Mammary epithelial cell (primary cell): ENCODE data around the gene VSX2.

Experiments used
- EZH2 ChIP-seq: IDR thresholded peaks from 2 replicates; pipeline ENCODE4 v1.6.1; 2012; ENCODE audit warnings: low read length, inconsistent platforms, borderline replicate concordance
- TF ChIP-seq, protein P1 (sequence below), 2 donors: IDR thresholded peaks in 1 of 2; conservative IDR thresholded peaks in 1 of 2; 2 replicates each; pipeline ENCODE4 v1.5.1; 2011 to 2012; ENCODE audit warnings: inconsistent platforms in 2 of 2, low read length in 2 of 2, mild to moderate bottlenecking in 2 of 2, control low read depth in 1 of 2, low read depth in 1 of 2; ENCODE audit not compliant: insufficient read depth in 1 of 2; ENCODE audit errors: extremely low read depth in 1 of 2

DNA sequence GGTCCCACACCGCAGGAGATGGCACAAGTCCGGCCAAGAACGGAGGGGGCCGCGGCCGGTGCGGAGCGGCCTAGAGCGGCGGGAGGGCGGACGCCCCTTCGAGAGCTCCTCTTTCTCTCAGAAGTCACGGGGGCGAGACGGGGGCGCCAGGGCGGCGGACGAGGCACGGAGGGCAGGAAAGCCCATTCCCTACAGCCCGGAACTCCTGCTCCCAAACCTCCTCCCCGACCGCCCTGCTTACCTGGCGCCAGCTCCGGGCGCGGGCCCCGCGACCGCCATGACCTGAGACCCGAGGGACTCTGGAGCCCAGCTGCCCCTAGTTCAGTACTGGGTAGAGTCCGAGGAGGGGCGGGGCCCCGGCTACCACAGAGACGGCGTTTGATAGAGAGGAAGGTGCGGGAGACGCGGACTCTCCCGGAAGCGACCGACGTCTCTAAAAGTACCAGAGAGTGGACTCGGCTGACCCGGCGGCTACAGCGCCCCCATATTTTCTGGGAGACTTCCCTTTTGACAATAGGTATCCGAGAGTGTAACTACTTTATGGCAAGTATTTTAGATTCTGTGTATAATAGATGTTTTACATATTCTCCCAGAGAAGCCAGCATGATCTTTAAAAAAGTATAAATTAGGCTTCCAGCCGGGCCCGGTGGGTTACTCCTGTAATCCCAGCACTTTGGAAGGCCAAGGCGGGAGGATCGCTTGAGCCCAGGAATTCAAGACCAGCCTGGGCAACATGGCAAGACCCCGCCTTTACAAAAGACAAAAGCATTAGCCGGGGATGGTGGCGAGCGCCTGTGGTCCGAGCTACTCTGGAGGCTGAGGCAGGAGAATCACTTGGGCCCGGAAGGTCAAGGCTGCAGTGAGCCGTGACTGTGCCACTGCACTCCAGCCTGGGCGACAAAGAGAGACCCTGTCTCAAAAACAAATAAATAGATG, 63.7 kb downstream of the VSX2 start, which contains the start of gene ABCD4:
- TF ChIP-seq, protein P1, sequence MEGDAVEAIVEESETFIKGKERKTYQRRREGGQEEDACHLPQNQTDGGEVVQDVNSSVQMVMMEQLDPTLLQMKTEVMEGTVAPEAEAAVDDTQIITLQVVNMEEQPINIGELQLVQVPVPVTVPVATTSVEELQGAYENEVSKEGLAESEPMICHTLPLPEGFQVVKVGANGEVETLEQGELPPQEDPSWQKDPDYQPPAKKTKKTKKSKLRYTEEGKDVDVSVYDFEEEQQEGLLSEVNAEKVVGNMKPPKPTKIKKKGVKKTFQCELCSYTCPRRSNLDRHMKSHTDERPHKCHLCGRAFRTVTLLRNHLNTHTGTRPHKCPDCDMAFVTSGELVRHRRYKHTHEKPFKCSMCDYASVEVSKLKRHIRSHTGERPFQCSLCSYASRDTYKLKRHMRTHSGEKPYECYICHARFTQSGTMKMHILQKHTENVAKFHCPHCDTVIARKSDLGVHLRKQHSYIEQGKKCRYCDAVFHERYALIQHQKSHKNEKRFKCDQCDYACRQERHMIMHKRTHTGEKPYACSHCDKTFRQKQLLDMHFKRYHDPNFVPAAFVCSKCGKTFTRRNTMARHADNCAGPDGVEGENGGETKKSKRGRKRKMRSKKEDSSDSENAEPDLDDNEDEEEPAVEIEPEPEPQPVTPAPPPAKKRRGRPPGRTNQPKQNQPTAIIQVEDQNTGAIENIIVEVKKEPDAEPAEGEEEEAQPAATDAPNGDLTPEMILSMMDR (conservative IDR thresholded peaks at IDR 0.05 in 1 of 2, IDR thresholded peaks at IDR 0.05 in 1 of 2; ENCODE audit: extremely low read depth in 1 of 2, insufficient read depth in 1 of 2, low read depth in 1 of 2, low read length in 2 of 2): peak; percentile 42 to 61
- TF ChIP-seq EZH2: no peak
